ACC112 (cell line): Measurements from ENCODE around the gene RAB21.

Experiments used
- H2AFZ ChIP-seq: fragments of 200-600 bp; sonication (generic); one replicate; pipeline ENCODE4 v1.6.0; 2017; ENCODE audit warnings: antibody characterized with exemption, low read length; ENCODE audit not compliant: unreplicated experiment
- H3K27ac ChIP-seq: fragments of 200-600 bp; sonication (generic); 2 replicates; pipeline ENCODE4 v1.5.1; 2014; ENCODE audit warnings: low read depth, mild to moderate bottlenecking, antibody characterized with exemption, low read length, moderate library complexity
- H3K27me3 ChIP-seq: fragments of 200-600 bp; sonication (generic); 2 replicates; pipeline ENCODE4 v1.6.1; 2014; ENCODE audit warnings: mild to moderate bottlenecking, antibody characterized with exemption, low read length, moderate library complexity, mixed read lengths; ENCODE audit not compliant: insufficient read depth
- H3K36me3 ChIP-seq: fragments of 200-600 bp; sonication (generic); 2 replicates; pipeline ENCODE4 v1.6.1; 2016; ENCODE audit warnings: mild to moderate bottlenecking, antibody characterized with exemption, low read length, moderate library complexity, mixed read lengths; ENCODE audit not compliant: insufficient read depth
- H3K4me1 ChIP-seq: fragments of 200-600 bp; sonication (generic); one replicate; pipeline ENCODE4 v1.6.1; 2016; ENCODE audit warnings: low read length, mixed read lengths; ENCODE audit not compliant: insufficient read depth, unreplicated experiment, control insufficient read depth
- H3K4me3 ChIP-seq: fragments of 200-600 bp; sonication (generic); 2 replicates; pipeline ENCODE4 v1.5.1; 2014; ENCODE audit warnings: mild to moderate bottlenecking, low read depth, low read length
- H3K79me2 ChIP-seq: fragments of 200-600 bp; sonication (generic); one replicate; pipeline ENCODE4 v1.6.0; 2016; ENCODE audit warnings: low read length; ENCODE audit not compliant: control insufficient read depth, unreplicated experiment, insufficient read depth

The RAB21 gene

DNA sequence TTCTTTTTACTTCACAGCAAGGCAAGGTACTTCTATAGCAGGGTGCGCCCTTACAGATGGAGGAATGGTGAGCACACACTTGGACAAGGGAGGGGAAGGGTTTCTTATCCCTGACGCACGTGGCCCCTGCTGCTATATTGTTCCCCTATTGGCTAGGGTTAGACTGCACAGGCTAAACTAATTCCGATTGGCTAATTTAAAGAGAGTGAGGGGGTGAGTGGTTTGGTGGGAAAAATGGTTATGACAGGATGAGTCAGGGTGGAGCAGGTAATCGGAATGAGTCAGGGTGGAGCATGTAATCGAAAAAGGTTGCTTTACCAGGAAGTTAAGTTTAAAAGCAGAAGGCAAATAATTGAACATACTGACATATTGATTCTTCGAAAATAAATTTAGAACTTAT is 23.7 kb upstream of the RAB21 start:
- Histone ChIP-seq H3K36me3 (no peaks in the 10 kb centered on the region), H3K4me1 (no peaks in the 10 kb centered on the region), H2AFZ (no peak overlapping the region), H3K79me2 (no peaks in the 10 kb centered on the region), H3K27ac (no peak overlapping the region), H3K27me3 (no peaks in the 10 kb centered on the region), H3K4me3 (no peak overlapping the region)

DNA sequence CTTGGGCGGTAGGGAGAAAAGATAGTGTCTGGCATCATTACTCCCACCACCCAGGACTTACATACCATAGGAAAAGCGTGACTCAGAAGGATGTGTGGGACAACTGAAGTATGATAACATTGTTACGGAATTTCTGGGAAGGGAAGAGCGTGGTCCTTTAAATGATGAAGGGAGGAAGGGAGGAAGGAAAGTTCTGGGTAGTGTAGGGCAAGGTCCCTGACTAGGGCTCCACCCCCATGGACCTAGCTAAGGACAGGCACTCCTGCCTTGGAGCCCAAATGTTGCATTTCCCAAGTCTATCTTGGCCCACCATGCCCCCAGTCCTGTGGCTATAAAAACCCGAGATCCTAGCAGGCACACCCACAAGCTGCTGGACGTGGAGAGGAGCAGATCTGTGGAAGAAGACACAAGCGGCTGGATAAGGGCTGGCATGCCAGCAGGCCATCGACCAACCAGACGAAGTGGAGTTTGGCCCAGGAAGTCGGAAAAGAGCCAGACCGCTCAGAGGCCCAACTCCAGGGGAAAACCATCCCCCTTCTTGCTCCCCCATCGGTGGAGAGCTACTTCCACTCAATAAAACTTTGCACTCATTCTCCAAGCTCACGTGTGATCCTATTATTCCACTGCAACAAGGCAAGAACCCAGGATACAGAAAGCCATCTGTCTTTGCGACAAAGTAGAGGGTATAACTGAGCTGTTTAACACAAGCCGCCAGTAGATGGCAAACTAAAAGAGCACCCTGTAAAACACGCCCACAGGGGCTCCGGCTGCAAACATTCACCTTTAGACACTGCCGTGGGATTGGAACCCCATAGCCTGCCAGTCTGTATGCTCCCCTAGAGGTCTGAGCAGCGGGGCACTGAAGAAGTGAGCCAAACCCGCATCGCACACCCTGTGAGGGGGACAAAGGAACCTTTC is 23.0 kb upstream of the RAB21 start:
- H3K79me2 ChIP-seq, result no peaks in the 10 kb centered on the region
- no peak overlapping the region for H2AFZ ChIP-seq

GRCh38 chr12:71732357-71732712 is 22.3 kb upstream of the RAB21 start:
- Histone ChIP-seq H3K27me3 (no peaks in the 10 kb centered on the region), H3K4me1 (no peaks in the 10 kb centered on the region), H3K36me3 (no peaks in the 10 kb centered on the region), H3K4me3 (no peak overlapping the region), H2AFZ (no peak overlapping the region), H3K27ac (no peak overlapping the region), H3K79me2 (no peaks in the 10 kb centered on the region)

More for the DNA sequence above, 23.0 kb upstream of the RAB21 start:
- Histone ChIP-seq H3K27me3 (no peaks in the 10 kb centered on the region), H3K27ac (no peak overlapping the region), H3K36me3 (no peaks in the 10 kb centered on the region), H3K4me1 (no peaks in the 10 kb centered on the region), H3K4me3 (no peak overlapping the region)

DNA sequence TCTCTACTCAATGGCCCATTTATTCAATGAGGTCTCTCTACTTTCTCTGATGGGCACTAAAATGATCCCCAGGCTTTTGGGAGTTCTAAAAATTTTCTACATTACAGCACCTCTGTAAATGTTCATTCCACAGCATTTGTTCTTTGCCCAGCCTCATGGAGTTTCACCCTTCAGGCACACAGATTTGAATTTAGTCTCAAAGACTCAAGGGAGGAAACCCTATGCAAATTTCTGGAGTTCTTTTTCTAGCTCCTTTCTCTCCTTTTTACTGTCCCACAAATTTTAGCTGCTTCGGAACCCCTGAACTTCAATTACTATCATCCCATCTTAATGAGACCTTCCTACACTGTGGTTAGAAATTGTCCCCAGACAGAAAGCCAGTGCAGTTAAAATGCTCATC is 17.5 kb upstream of the RAB21 start:
- H3K79me2 ChIP-seq, result no peaks in the 10 kb centered on the region
- no peaks in the 10 kb centered on the region for H3K27me3 ChIP-seq
- H3K27ac ChIP-seq, result no peak overlapping the region
- H3K4me1 ChIP-seq, result no peaks in the 10 kb centered on the region
- no peak overlapping the region for H3K4me3 ChIP-seq
- no peak overlapping the region for H2AFZ ChIP-seq
- no peaks in the 10 kb centered on the region for H3K36me3 ChIP-seq

DNA sequence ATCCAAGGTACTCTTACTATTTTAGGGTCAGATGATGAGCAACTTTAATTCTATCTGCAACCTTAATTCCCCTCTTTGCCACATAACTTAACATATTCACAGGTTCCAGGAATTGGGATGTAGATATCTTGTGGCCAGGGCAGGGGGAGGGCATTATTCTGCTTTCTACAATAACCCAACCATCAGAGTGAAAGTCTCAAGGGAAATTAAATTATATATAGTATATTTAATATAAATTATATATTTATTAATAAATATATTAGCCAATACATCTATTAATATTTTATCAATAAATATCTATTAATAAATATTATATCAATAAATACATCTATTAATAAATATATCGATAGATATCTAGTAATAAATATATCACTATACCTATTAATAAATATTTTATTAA is 11.7 kb upstream of the RAB21 start:
- Histone ChIP-seq H3K36me3 (no peaks in the 10 kb centered on the region), H3K27ac (no peak overlapping the region), H3K4me1 (no peaks in the 10 kb centered on the region), H3K4me3 (no peak overlapping the region), H3K79me2 (no peaks in the 10 kb centered on the region), H3K27me3 (peaks cover 1% of the 10 kb centered on the region; the same call in 1 of the 2 replicates), H2AFZ (no peak overlapping the region)

DNA sequence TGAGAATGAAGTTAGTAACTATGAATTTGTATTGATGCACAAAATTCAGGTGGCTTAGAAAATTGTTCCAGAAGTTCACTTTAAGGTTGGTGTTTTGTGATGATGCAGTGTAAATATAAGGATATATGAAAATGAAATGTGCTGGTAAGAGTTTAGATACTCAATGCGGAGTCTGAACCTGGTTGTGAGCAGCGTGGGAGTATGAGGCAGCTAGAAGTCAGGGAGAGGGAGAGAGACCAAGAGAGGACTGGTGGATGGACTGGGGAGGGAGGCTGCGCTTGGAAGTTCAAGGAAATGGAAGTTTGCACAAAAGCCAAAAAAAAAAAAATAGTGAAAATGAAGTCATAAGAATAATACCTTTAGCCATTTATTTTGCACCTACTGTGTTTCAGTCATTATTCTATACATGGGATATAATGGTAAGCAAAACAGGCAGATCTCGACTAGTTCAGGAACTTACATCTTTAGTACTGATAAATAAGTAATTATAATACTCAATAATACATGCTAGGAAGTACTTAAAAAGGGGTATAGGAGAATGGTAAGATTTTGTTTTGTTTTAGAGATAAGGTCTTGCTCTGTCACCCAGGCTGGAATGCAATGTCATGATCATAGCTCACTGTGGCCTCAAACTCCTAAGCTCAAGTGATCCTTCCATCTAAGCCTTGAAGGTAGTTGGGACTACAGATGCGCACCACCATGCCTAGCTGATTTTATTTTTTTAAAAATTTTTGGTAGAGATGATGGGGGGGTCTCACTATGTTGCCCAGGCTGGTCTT is 10.0 kb upstream of the RAB21 start:
- Histone ChIP-seq H3K27ac (no peak overlapping the region), H2AFZ (no peak overlapping the region), H3K4me1 (no peaks in the 10 kb centered on the region), H3K27me3 (peaks cover 18% of the 10 kb centered on the region), H3K79me2 (no peaks in the 10 kb centered on the region), H3K4me3 (no peak overlapping the region), H3K36me3 (no peaks in the 10 kb centered on the region)

DNA sequence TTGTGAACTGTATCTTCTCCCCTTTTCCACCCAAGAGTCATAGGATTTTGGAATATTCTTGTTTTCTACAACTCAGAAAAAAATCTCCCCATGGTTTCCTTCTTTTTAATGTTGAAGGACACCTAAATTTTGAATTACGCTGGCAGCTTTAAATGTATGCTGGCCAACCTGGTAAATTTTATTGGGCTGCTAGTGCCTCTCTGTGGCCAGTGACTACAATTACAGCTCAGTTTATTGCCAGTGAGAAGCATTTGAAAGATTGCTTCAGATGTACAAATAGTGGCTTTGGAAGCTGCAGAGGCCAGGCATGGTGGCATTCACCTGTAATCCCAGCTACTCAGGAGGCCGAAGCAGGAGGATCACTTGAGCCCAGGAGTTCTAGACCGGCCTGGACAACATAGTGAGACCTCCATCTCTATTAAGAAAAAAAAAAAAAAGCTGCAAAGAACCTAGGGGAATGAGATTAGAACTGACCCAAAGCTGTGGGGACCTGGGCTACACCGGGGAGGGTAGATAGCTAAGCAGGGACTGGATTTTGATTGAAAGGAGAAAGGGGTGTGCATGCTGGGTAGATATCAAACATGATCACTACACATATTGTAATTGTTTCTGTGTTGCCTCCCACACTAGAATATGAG is 7.6 kb upstream of the RAB21 start:
- H3K36me3 ChIP-seq, result no peaks in the 10 kb centered on the region
- no peaks in the 10 kb centered on the region for H3K4me1 ChIP-seq
- H2AFZ ChIP-seq, result peak overlapping the region; percentile 95
- no peaks in the 10 kb centered on the region for H3K79me2 ChIP-seq
- H3K27ac ChIP-seq, result no peak overlapping the region
- no peak overlapping the region for H3K4me3 ChIP-seq
- peaks cover 39% of the 10 kb centered on the region for H3K27me3 ChIP-seq

- no peaks in the 10 kb centered on the region for H3K36me3 ChIP-seq
- H3K27ac ChIP-seq, result no peak overlapping the region
- H3K4me1 ChIP-seq, result no peaks in the 10 kb centered on the region
- no peak overlapping the region for H3K4me3 ChIP-seq
- no peaks in the 10 kb centered on the region for H3K79me2 ChIP-seq
- H3K27me3 ChIP-seq, result peaks cover 39% of the 10 kb centered on the region
- H2AFZ ChIP-seq, result no peak overlapping the region
Measured at GRCh38 chr12:71748081-71748850, 6.4 kb upstream of the RAB21 start.

DNA sequence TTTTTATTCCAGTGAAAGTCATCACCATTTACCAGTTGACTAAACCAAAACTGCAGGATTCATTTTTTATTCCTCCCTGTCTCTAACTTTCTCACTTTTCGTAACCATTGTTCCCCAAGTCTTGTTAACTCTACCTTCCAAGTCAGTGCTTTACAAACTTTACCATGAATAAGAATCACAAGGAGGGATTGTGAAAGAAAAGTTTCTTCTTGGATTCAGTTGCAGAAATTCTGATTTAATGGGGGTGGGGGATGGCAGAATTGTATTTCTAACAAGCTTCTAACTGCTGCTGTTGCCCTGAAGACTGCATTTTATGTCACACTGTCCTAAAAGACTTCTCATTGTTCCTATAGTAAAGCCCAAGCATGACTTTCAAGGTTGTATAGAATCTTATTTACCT is 5.0 kb upstream of the RAB21 start:
- Histone ChIP-seq H3K36me3 (no peaks in the 10 kb centered on the region), H3K27ac (no peak overlapping the region), H3K79me2 (no peaks in the 10 kb centered on the region), H3K27me3 (peaks cover 39% of the 10 kb centered on the region), H3K4me1 (no peaks in the 10 kb centered on the region), H3K4me3 (no peak overlapping the region), H2AFZ (no peak overlapping the region)

DNA sequence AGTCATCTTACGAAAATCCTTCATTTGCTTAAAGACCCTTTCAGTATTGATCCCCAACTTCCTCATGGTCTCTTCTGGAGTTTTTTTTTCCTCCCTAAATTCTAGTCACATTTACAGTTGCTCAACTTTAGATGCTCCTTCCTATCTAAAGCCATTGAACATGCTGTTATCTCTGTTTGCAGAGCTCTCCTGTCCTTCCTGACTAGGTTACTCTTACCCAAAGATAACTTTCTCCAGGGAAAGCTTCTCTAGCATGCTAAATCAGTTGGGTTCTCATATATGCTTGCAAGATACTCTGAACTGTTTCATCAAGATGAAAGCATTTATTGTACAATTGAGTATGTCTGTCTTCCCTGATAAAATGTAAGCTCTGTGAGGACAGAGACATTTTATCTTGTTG is 1.8 kb upstream of the RAB21 start:
- H3K36me3 ChIP-seq, result peaks cover 11% of the 10 kb centered on the region
- no peak overlapping the region for H3K4me3 ChIP-seq
- H3K27me3 ChIP-seq, result peaks cover 39% of the 10 kb centered on the region
- no peak overlapping the region for H2AFZ ChIP-seq
- H3K27ac ChIP-seq, result no peak overlapping the region
- H3K79me2 ChIP-seq, result peaks cover 31% of the 10 kb centered on the region
- H3K4me1 ChIP-seq, result peaks cover 8% of the 10 kb centered on the region
